HepG2 (cell line): Measurements from ENCODE around the gene BABAM2. TPM values are rescaled to one million over a fixed set of nuclear protein-coding genes. Genes with fewer than 3 reads are reported as not detected.
A peak's percentile ranks its signal among the peaks of the same experiment; 100 is the strongest.

ENCODE experiments used
- ATAC-seq: fragments of 200-7000 bp; cut with Tn5 transposase; 3 replicates; pipeline ENCODE4 v1.9.1; 2020; ENCODE audit warnings: mild to moderate bottlenecking, moderate library complexity
- BruUV-seq: library from RNA; stranded (reverse); fragments of 400-500 nt; replicated peaks from 2 replicates; lab custom pipeline; 2021; lab: Mats Ljungman, UMichigan
- CTCF ChIA-PET: fragments of 300-600 bp; formaldehyde crosslinking; extraction: SDS; loops from one replicate; lab custom pipeline; 2021; ENCODE audit warnings: low total read pairs, inconsistent platforms, low intra/inter-chr PET ratio; lab: Yijun Ruan, JAX
- POLR2A ChIA-PET: fragments of 350-600 bp; sonication (Branson Sonifier 250); formaldehyde crosslinking; loops from one replicate; lab custom pipeline; 2020; ENCODE audit warnings: antibody characterized with exemption, inconsistent platforms; lab: Yijun Ruan, JAX
- DNase-seq: peaks from one replicate; pipeline ENCODE4 v3.0.0-alpha.2; 2015; ENCODE audit warnings: low spot score
- FAIRE-seq: peaks from 3 replicates; lab custom pipeline; 2011; peaks lifted over from hg19 to GRCh38; lab: Jason Lieb, UNC
- H2AFZ ChIP-seq: one replicate; pipeline ENCODE4 v1.6.1; 2011; ENCODE audit warnings: low read length, inconsistent platforms
- H3K27ac ChIP-seq: fragments of 300-600 bp; 3 replicates; pipeline ENCODE4 v1.8.0; 2011; ENCODE audit warnings: mixed run types, mild to moderate bottlenecking, mixed read lengths, low read length, inconsistent platforms; ENCODE audit not compliant: insufficient read depth; ENCODE audit errors: extremely low read length
- H3K27me3 ChIP-seq, 2 experiments: fragments of 200-600 bp in 1 of 2; 2 replicates in 1 of 2; 3 replicates in 1 of 2; pipeline versions ENCODE4 v1.6.0 to v1.8.0; 2011; ENCODE audit warnings: low read length in 2 of 2, mild to moderate bottlenecking in 2 of 2, moderate library complexity in 2 of 2, inconsistent platforms in 1 of 2; ENCODE audit not compliant: insufficient read depth in 2 of 2, control insufficient read depth in 1 of 2
- H3K36me3 ChIP-seq, 2 experiments: fragments of 200-600 bp in 1 of 2; replicated peaks in 1 of 2; 2 replicates in 1 of 2; 3 replicates in 1 of 2; pipeline versions ENCODE4 v1.5.1 to v1.8.0; 2011; ENCODE audit warnings: low read length in 2 of 2, inconsistent platforms in 1 of 2; ENCODE audit not compliant: insufficient read depth in 2 of 2, control insufficient read depth in 1 of 2
- H3K4me1 ChIP-seq: 2 replicates; pipeline ENCODE4 v1.5.1; 2012; ENCODE audit warnings: low read length, inconsistent platforms; ENCODE audit not compliant: insufficient read depth
- H3K4me2 ChIP-seq: 2 replicates; pipeline ENCODE4 v1.6.0; 2011; ENCODE audit warnings: low read depth, low read length, inconsistent platforms
- H3K4me3 ChIP-seq, 3 experiments: fragments of 200-600 bp in 1 of 3; sonication (generic), shearing (Covaris generic) in 1 of 3; replicated peaks in 1 of 3; 2 replicates each; pipeline ENCODE4 v1.5.1; 2011 to 2016; ENCODE audit warnings: low read length in 3 of 3, inconsistent platforms in 2 of 3, low read depth in 2 of 3, mild to moderate bottlenecking in 2 of 3, control low read depth in 1 of 3, mixed read lengths in 1 of 3; ENCODE audit not compliant: insufficient read depth in 1 of 3
- H3K79me2 ChIP-seq: one replicate; pipeline ENCODE4 v1.6.1; 2011; ENCODE audit warnings: low read length, inconsistent platforms; ENCODE audit not compliant: insufficient read depth
- H3K9ac ChIP-seq: 2 replicates; pipeline ENCODE4 v1.6.0; 2011; ENCODE audit warnings: mild to moderate bottlenecking, low read depth, low read length, inconsistent platforms; ENCODE audit not compliant: insufficient read depth
- H3K9me3 ChIP-seq: 2 replicates; pipeline ENCODE4 v1.5.1; 2012; ENCODE audit warnings: mild to moderate bottlenecking, low read length
- H4K20me1 ChIP-seq: 2 replicates; pipeline ENCODE4 v1.6.0; 2011; ENCODE audit warnings: inconsistent platforms, mild to moderate bottlenecking, low read length, moderate library complexity; ENCODE audit not compliant: insufficient read depth
- CHD2 ChIP-seq: IDR thresholded peaks from 2 replicates; pipeline ENCODE4 v1.6.1; 2011; ENCODE audit warnings: low read depth, low read length, improper control_type of control experiment
- CSRNP2 ChIP-seq: sonication (generic); formaldehyde crosslinking; conservative IDR thresholded peaks from 2 replicates; pipeline ENCODE4 v1.8.0; 2022; ENCODE audit warnings: low read depth, missing genetic modification reagents
- MAFF ChIP-seq: IDR thresholded peaks from 2 replicates; pipeline ENCODE4 v1.6.1; 2011; ENCODE audit warnings: low read depth, low read length, improper control_type of control experiment
- MAFK ChIP-seq, 2 experiments: IDR thresholded peaks in 1 of 2; conservative IDR thresholded peaks in 1 of 2; 2 replicates each; pipeline ENCODE4 v1.6.1; 2011; ENCODE audit warnings: improper control_type of control experiment in 2 of 2, low read length in 2 of 2
- PRDM10 ChIP-seq: sonication (generic); formaldehyde crosslinking; IDR thresholded peaks from 2 replicates; pipeline ENCODE4 v1.4.0; 2020; ENCODE audit warnings: low read depth, missing genetic modification reagents
- PRMT3 ChIP-seq: sonication (generic); formaldehyde crosslinking; IDR thresholded peaks from 2 replicates; pipeline ENCODE4 v1.8.1; 2022; ENCODE audit warnings: low read depth, mild to moderate bottlenecking, moderate library complexity, missing genetic modification reagents, borderline replicate concordance
- ZBED4 ChIP-seq: sonication (generic); formaldehyde crosslinking; IDR thresholded peaks from 2 replicates; pipeline ENCODE4 v1.4.0; 2020; ENCODE audit warnings: missing genetic modification reagents, borderline replicate concordance
- ZC3H13 ChIP-seq: sonication (generic); formaldehyde crosslinking; IDR thresholded peaks from 2 replicates; pipeline ENCODE4 v1.8.1; 2023; ENCODE audit warnings: mild to moderate bottlenecking, missing genetic modification reagents, moderate library complexity
- ZSCAN31 ChIP-seq: sonication (generic); formaldehyde crosslinking; IDR thresholded peaks from 2 replicates; pipeline ENCODE4 v1.5.0; 2020; ENCODE audit warnings: low read depth, mild to moderate bottlenecking, missing genetic modification reagents
- WGBS: methylation state at CpG from one replicate; pipeline ENCODE4 v1.1.6; 2017; ENCODE audit warnings: low lambda C conversion rate; 5-methylcytosine and 5-hydroxymethylcytosine counted together
- in situ Hi-C: cut with HindIII; loops from 2 replicates; pipeline ENCODE4 v1.10.0; 2017; ENCODE audit warnings: low pct_unique_long_range_greater_than_20kb; ENCODE audit not compliant: extremely low pct_ligation_motif_present
- intact Hi-C: fragments of 100-400 bp; cut with micrococcal nuclease; formaldehyde crosslinking; loops from one replicate; pipeline ENCODE4 v1.10.0; 2022; ENCODE audit not compliant: unreplicated experiment
- polyA plus RNA-seq, 8 experiments: library from polyadenylated mRNA; depleted of rRNA in 3 of 8; stranded (reverse) in 7 of 8; unstranded in 1 of 8; fragments of >200 nt; fragmentation: Illumina TruSeq in 4 of 8; extraction: Trizol in 4 of 8; gene quantifications; 2 replicates each; pipeline versions ENCODE4 v1.2.1 to v1.2.3, GENCODE V29; 2011 to 2016; ENCODE audit warnings: low read depth in 4 of 8, missing spikeins in 1 of 8, mixed read lengths in 1 of 8; ENCODE audit not compliant: insufficient read depth in 1 of 8
- total RNA-seq, 5 experiments: library from RNA; depleted of rRNA; stranded (reverse); fragments of >200 nt; fragmentation: Illumina TruSeq; extraction: Trizol; gene quantifications; 2 replicates each; pipeline ENCODE4 v1.2.3, GENCODE V29; 2016; ENCODE audit warnings: low read depth in 1 of 5

The BABAM2 gene
- total and polyA plus RNA-seq, 2 of the 13 experiments (the other 11 are each of a cell fraction or from before 2014, with no cell fraction given) = 24.9 to 28.0 TPM

- TF ChIP-seq CSRNP2 (CRISPR knock-in tag) = no peak
- no peak for TF ChIP-seq PRMT3 (CRISPR knock-in tag)
- TF ChIP-seq ZSCAN31 (CRISPR knock-in tag) = no peak
- no peak for TF ChIP-seq PRDM10 (CRISPR knock-in tag)
Measured at GRCh38 chr2:27962006-27962405, 71.5 kb downstream of the BABAM2 start (continued).

GRCh38 chr2:27963472-27963871 is 72.9 kb downstream of the BABAM2 start:
- POLR2A ChIA-PET = no interaction called here
- no peak for ATAC-seq
- no peak for TF ChIP-seq ZC3H13 (CRISPR knock-in tag)
- no peak for TF ChIP-seq CHD2
- peak; percentile 19; the same call in 1 of the 2 replicates for TF ChIP-seq MAFF
- peak; percentile 51 to 68 for TF ChIP-seq MAFK (conservative IDR thresholded peaks at IDR 0.05 in 1 of 2, IDR thresholded peaks at IDR 0.05 in 1 of 2; ENCODE audit: low read length in 2 of 2)
- no peak for TF ChIP-seq ZBED4 (CRISPR knock-in tag)

More at GRCh38 chr2:27963472-27963871, 72.9 kb downstream of the BABAM2 start:
- Histone ChIP-seq H4K20me1 (no peaks in the 10 kb centered on the region), H3K4me1 (peaks cover 21% of the 10 kb centered on the region), H3K36me3 (no peaks in the 10 kb centered on the region), H3K4me2 (no peak overlapping the region), H3K9me3 (peaks cover 14% of the 10 kb centered on the region), H3K79me2 (no peaks in the 10 kb centered on the region), H3K27ac (no peak overlapping the region), H3K4me3 (no peak overlapping the region), H2AFZ (no peak overlapping the region), H3K9ac (no peak overlapping the region), H3K27me3 (no peaks in the 10 kb centered on the region)
- intact Hi-C loops = no loop called here
- WGBS = 92% methylated on average over 1 of the region's 1 CpG
- CTCF ChIA-PET = no interaction called here
- FAIRE-seq = no peak
- DNase-seq = no peak
- in situ Hi-C loops = no loop called here
- BruUV-seq = no TSS peak
